NOMO-1 (cell line): ENCODE measurements around the gene PACSIN1.

ENCODE experiments used
- DNase-seq, 2 experiments: peaks; one replicate each; lab custom pipeline; 2025; ENCODE audit not compliant: unreplicated experiment in 2 of 2; lab: John Stamatoyannopoulos, UW

Gene PACSIN1

DNA sequence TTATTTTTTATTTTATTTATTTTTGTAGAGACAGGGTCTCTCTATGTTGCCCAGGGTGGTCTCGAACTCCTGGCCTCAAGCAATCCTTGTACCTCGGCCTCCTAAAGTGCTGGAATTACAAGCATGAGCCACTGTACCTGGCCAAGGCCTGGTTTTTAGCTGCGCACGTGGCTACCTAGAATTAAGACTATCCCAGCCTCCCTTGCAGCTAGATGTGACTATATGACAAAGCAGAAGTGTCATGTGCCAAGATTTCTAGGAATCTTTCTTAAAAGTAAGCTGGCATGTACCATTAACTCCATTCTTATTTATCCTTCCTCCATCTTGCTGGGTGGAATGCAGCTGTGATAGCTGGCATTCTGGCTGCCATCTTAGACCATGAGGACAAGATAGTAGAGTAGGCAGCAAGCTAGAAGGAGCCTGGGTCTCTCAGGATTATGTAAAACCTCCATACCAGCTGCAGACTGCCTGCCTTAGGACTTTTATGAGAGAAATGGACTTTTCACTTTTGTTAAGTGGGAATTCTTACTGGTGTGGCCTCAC, 92.4 kb downstream of the PACSIN1 start:
- no peak for DNase-seq

- DNase-seq, result no peak
These were observed 93.9 kb downstream of the PACSIN1 start for GRCh38 chr6:34559651-34560365.

- DNase-seq, result no peak
These were observed 94.7 kb downstream of the PACSIN1 start for GRCh38 chr6:34560366-34561226.

- DNase-seq, result no peak
These were observed 95.3 kb downstream of the PACSIN1 start for GRCh38 chr6:34561227-34561530.

- DNase-seq, result no peak
These were observed 96.5 kb downstream of the PACSIN1 start for GRCh38 chr6:34562350-34562749.

- no peak for DNase-seq
These were observed 97.1 kb downstream of the PACSIN1 start for GRCh38 chr6:34562861-34563512.

- no peak for DNase-seq
These were observed 97.6 kb downstream of the PACSIN1 start for GRCh38 chr6:34563513-34563870.

- no peak for DNase-seq
These were observed 98.3 kb downstream of the PACSIN1 start for GRCh38 chr6:34564181-34564580.

GRCh38 chr6:34565722-34566137, 99.9 kb downstream of the PACSIN1 start:
- no peak for DNase-seq

DNA sequence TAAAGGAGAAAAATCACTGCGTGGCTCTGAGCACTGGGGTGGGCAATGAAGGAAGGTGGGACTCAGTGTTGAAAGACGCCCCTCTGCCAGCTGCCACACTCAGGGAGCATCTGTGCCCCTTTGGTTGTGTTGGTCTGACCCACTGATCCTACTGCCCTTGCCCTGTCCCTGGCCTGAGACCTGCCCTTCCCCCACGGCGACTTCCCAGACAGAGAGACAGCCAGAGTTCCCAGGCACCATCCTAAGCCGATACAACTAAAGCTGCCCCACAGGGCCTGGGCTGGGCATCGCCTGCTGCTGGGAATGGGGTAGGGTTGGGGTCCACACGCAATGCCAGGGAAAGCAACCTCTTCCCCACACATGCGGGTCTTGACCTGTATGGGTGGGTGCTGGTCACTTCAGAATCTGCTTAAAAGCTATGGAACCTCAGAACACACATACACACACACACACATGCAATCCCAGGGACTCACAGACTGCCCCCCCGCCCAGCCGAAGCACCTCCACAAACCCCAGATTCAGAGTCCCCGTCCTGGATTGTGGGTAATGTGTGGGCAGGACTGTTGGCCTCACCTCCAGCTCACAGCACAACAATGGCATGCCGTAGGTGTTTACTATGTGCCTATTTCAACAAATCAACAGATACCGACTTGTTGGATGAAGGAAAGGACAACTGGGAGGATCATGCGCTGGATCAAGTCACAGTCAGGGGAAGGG, 101.1 kb downstream of the PACSIN1 start:
- DNase-seq, result no peak

- no peak for DNase-seq
These were observed 102.7 kb downstream of the PACSIN1 start for GRCh38 chr6:34568341-34569201.

DNA sequence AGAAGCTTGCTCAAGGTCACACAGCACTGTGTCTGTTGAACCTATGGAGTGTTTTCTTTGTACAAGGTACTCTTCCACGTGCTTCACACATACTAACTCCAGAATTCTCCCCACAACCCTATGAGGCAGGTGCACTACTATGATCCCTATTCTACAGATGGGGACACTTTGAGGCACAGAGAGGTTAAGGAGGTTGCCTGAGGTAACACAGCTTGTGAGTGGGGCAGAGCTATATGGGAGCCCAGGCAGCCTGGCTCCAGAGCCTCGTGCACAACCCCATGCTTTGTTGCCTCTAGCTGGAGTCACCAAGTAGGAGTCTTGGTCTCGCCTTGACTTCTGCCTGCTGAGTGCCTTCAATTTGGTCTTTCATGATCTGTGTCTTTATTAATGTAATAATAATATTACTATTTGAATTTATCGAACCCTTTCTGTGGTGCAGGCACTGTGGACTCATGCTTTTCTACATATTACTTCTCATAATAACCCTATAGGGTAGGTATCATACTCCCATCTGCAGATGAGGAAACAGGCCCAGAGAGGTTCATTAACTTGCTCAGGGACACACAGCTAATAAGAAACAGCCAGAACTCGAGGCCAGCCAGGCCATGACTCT, 103.6 kb downstream of the PACSIN1 start:
- DNase-seq, result no peak

- no peak for DNase-seq
These were observed 104.4 kb downstream of the PACSIN1 start for GRCh38 chr6:34570066-34570833.

DNA sequence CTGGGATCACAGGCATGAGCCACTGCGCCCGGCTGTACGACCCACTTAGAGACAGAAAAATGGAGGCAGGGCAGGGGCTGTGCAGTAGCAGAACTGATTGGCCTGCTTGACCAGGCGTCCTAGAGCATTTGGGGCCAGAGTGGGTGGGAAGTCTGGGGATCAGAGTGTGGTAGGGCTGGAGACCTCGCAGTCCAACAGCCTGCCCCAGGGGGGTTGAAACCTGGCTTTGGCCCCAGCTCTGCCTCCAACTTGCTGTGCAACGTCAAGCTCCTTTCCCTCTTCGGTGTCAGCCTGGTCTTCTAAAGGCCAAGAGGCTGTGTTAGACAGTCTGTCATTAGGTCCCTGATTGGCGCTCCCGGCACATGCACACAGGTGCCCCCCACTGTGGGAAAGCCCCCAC, 105.5 kb downstream of the PACSIN1 start:
- DNase-seq, result no peak

GRCh38 chr6:34572021-34572420, 106.1 kb downstream of the PACSIN1 start:
- DNase-seq, result no peak

DNA sequence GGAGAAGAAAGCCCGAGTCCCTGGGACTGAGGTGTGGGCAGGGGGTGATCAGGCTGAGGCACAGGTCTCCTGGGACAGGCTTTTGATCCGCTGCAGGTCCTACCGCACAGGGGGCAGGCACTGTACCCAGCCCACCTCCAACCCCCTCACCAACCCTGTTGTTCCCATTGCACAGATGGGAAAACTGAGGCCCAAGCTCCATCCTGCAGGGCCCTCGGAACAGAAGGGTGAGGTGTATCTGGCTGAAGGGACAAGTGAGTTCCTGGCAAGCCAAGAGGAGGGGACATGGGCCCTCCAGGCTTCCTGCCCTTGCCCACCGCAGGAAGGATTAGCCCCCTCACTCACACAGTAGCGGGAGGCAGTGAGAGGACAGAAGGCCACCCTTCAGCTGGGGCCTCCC, 106.7 kb downstream of the PACSIN1 start:
- no peak for DNase-seq

GRCh38 chr6:34573567-34574183, 107.8 kb downstream of the PACSIN1 start:
- DNase-seq, result no peak

- no peak for DNase-seq
These were observed 108.9 kb downstream of the PACSIN1 start for GRCh38 chr6:34574647-34575293.
